GM23338 (cell line): ENCODE data around the gene CELF4.

ENCODE experiments used
- CREB1 ChIP-seq: fragments of 250-450 bp; sonication (Bioruptor Pico); IDR thresholded peaks from 2 replicates; pipeline ENCODE4 v1.5.0; 2020; ENCODE audit warnings: low read depth, mild to moderate bottlenecking, moderate library complexity
- EZH2 ChIP-seq: fragments of 200-600 bp; sonication (generic); IDR thresholded peaks from one replicate; pipeline ENCODE4 v1.8.0; 2017; ENCODE audit warnings: antibody characterized with exemption, mild to moderate bottlenecking, low read depth; ENCODE audit not compliant: unreplicated experiment
- EZH2phosphoT487 ChIP-seq: fragments of 200-600 bp; sonication (generic); IDR thresholded peaks from one replicate; pipeline ENCODE4 v1.8.1; 2018; ENCODE audit warnings: antibody characterized with exemption; ENCODE audit not compliant: unreplicated experiment
- NANOG ChIP-seq: IDR thresholded peaks from 2 replicates; pipeline ENCODE4 v1.6.1; 2016; ENCODE audit warnings: antibody characterized with exemption, borderline replicate concordance
- POLR2AphosphoS5 ChIP-seq: IDR thresholded peaks from 2 replicates; pipeline ENCODE4 v1.6.1; 2016; ENCODE audit warnings: antibody characterized with exemption, low read depth
- ZNF114 ChIP-seq: fragments of 250-450 bp; sonication (Bioruptor Pico); IDR thresholded peaks from 2 replicates; pipeline ENCODE4 v1.5.0; 2020; ENCODE audit warnings: mild to moderate bottlenecking, moderate library complexity
- TF ChIP-seq, protein P1 (sequence below): IDR thresholded peaks from one replicate; pipeline ENCODE4 v1.6.1; 2018; ENCODE audit warnings: antibody characterized with exemption; ENCODE audit not compliant: unreplicated experiment
- TF ChIP-seq, protein P2 (sequence below), 2 experiments: fragments of 200-600 bp in 1 of 2; sonication (generic) in 1 of 2; conservative IDR thresholded peaks; 2 replicates each; pipeline versions ENCODE4 v1.5.1 to v1.6.1; 2016 to 2017; ENCODE audit warnings: antibody characterized with exemption in 2 of 2, low read depth in 2 of 2, mild to moderate bottlenecking in 2 of 2, moderate library complexity in 1 of 2

DNA sequence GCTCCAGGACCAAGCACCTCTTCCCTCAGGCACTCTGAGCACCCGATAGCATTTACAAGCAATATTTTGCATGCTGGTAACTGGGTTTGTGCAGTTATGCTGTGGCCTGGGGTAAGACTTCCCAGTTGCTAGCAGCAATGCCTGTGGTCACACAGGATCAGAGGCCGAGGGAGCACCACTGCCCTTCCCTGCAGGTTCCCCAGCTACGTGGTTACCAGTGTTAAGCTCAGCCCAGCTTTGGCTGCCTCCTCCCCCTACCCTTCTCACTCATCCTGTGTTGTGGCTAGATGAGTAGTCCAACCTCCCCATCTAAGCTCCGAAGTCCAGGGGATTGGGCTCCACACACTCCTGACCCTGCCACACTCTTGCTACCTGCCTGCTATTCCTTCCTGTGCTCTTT, 141.1 kb downstream of the CELF4 start:
- TF ChIP-seq, protein P1, sequence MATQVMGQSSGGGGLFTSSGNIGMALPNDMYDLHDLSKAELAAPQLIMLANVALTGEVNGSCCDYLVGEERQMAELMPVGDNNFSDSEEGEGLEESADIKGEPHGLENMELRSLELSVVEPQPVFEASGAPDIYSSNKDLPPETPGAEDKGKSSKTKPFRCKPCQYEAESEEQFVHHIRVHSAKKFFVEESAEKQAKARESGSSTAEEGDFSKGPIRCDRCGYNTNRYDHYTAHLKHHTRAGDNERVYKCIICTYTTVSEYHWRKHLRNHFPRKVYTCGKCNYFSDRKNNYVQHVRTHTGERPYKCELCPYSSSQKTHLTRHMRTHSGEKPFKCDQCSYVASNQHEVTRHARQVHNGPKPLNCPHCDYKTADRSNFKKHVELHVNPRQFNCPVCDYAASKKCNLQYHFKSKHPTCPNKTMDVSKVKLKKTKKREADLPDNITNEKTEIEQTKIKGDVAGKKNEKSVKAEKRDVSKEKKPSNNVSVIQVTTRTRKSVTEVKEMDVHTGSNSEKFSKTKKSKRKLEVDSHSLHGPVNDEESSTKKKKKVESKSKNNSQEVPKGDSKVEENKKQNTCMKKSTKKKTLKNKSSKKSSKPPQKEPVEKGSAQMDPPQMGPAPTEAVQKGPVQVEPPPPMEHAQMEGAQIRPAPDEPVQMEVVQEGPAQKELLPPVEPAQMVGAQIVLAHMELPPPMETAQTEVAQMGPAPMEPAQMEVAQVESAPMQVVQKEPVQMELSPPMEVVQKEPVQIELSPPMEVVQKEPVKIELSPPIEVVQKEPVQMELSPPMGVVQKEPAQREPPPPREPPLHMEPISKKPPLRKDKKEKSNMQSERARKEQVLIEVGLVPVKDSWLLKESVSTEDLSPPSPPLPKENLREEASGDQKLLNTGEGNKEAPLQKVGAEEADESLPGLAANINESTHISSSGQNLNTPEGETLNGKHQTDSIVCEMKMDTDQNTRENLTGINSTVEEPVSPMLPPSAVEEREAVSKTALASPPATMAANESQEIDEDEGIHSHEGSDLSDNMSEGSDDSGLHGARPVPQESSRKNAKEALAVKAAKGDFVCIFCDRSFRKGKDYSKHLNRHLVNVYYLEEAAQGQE, result no peak
- TF ChIP-seq, protein P2, sequence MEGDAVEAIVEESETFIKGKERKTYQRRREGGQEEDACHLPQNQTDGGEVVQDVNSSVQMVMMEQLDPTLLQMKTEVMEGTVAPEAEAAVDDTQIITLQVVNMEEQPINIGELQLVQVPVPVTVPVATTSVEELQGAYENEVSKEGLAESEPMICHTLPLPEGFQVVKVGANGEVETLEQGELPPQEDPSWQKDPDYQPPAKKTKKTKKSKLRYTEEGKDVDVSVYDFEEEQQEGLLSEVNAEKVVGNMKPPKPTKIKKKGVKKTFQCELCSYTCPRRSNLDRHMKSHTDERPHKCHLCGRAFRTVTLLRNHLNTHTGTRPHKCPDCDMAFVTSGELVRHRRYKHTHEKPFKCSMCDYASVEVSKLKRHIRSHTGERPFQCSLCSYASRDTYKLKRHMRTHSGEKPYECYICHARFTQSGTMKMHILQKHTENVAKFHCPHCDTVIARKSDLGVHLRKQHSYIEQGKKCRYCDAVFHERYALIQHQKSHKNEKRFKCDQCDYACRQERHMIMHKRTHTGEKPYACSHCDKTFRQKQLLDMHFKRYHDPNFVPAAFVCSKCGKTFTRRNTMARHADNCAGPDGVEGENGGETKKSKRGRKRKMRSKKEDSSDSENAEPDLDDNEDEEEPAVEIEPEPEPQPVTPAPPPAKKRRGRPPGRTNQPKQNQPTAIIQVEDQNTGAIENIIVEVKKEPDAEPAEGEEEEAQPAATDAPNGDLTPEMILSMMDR (conservative IDR thresholded peaks at IDR 0.05; ENCODE audit: low read depth in 2 of 2), result no peak
- TF ChIP-seq POLR2AphosphoS5 (no peak), CREB1 (no peak), EZH2 (no peak), EZH2phosphoT487 (no peak), NANOG (no peak), ZNF114 (no peak)
